ENCODE measurements around the gene ALK.

The ALK gene

DNA sequence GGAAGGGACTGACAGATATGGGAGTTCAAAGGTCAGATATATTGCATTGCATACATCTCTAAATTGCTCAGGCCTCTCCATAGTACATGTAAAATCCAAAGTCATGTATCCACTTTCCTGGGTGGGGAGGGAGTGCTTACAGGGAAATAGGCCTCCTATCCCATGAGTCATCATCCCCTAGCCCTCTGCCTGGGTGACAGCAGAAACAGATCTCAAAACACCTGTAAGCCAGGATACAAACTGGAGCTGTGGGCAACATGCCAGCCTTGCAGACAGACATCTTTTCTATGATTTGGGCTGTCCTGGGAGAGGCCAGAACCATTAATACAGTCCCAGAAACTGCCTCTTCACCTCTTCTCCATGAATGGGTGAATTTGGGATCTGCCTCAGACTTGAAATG is 4.8 kb downstream of the ALK start:
- Histone ChIP-seq H3K9me3 (ENCODE audit: control insufficient read depth, insufficient read depth, low read depth, low read length) (no peaks in the 10 kb centered on the region), H3K36me3 (ENCODE audit: control insufficient read depth in 2 of 2, insufficient read depth in 1 of 2, low read length in 2 of 2) (no peaks in the 10 kb centered on the region), H3K4me3 (ENCODE audit: low read depth, low read length) (no peak overlapping the region), H3K4me1 (ENCODE audit: control insufficient read depth, insufficient read depth, low read length) (peaks cover 6% of the 10 kb centered on the region), H3K27ac (ENCODE audit: extremely low read depth, low read depth, low read length) (no peak overlapping the region)
- ChIA-PET POLR2A (no interaction called here), CTCF (interaction anchor here (0.7 kb wide), 1 partner anchor 791 kb away, joined by 3 read pairs; no protein-coding TSS in a partner anchor)
- peak; percentile 22; the same call in 1 of the 2 replicates for TF ChIP-seq SCRT2 (tag by site-specific recombination; IDR thresholded peaks at IDR 0.05)
- no peak for TF ChIP-seq ZNF555 (tag by site-specific recombination; conservative IDR thresholded peaks at IDR 0.05)

GRCh38 chr2:29910960-29911359 is 10.4 kb downstream of the ALK start:
- CTCF ChIA-PET = interaction anchor here (0.6 kb wide), 1 partner anchor 28 kb away, joined by 3 read pairs; no protein-coding TSS in a partner anchor

GRCh38 chr2:29910465-29910864 is 10.9 kb downstream of the ALK start:
- no peaks in the 10 kb centered on the region for H3K4me1 ChIP-seq (ENCODE audit: control insufficient read depth, insufficient read depth, low read length)
- TF ChIP-seq ZNF830 (tag by site-specific recombination; IDR thresholded peaks at IDR 0.05; ENCODE audit: low read depth) (no peak), ZNF10 (tag by site-specific recombination; IDR thresholded peaks at IDR 0.05) (no peak), ZNF692 (tag by site-specific recombination; IDR thresholded peaks at IDR 0.05) (no peak), TCF7L2 (IDR thresholded peaks at IDR 0.05; ENCODE audit: borderline replicate concordance, low read depth, low read length) (no peak), ZNF274 (IDR thresholded peaks at IDR 0.05; ENCODE audit: low read length) (no peak), ZNF274 (tag by site-specific recombination; IDR thresholded peaks at IDR 0.05; ENCODE audit: borderline replicate concordance) (no peak), ZSCAN30 (tag by site-specific recombination; IDR thresholded peaks at IDR 0.05) (no peak), YY1 (tag by site-specific recombination; IDR thresholded peaks at IDR 0.05) (no peak), OSR2 (tag by site-specific recombination; IDR thresholded peaks at IDR 0.05) (no peak), HOXA7 (CRISPR knock-in tag; IDR thresholded peaks at IDR 0.05; ENCODE audit: borderline replicate concordance) (no peak), ZNF596 (tag by site-specific recombination; IDR thresholded peaks at IDR 0.05) (no peak), ZNF501 (tag by site-specific recombination; IDR thresholded peaks at IDR 0.05) (no peak), ZNF785 (tag by site-specific recombination; IDR thresholded peaks at IDR 0.05) (no peak), ZNF223 (tag by site-specific recombination; IDR thresholded peaks at IDR 0.05) (no peak), ZNF174 (tag by site-specific recombination; IDR thresholded peaks at IDR 0.05) (no peak), KLF16 (tag by site-specific recombination; IDR thresholded peaks at IDR 0.05) (no peak), YY2 (tag by site-specific recombination; IDR thresholded peaks at IDR 0.05) (no peak), ZNF302 (tag by site-specific recombination; IDR thresholded peaks at IDR 0.05; ENCODE audit: low read depth) (no peak)
- CTCF ChIA-PET = interaction anchor here (0.6 kb wide), 1 partner anchor 27 kb away, joined by 3 read pairs; no protein-coding TSS in a partner anchor
- no peaks in the 10 kb centered on the region for H3K36me3 ChIP-seq (ENCODE audit: control insufficient read depth in 2 of 2, insufficient read depth in 1 of 2, low read length in 2 of 2)
- POLR2A ChIA-PET = no interaction called here
- no peaks in the 10 kb centered on the region; the same call in 1 of the 2 replicates for H3K9me3 ChIP-seq (ENCODE audit: control insufficient read depth, insufficient read depth, low read depth, low read length)
- no peak overlapping the region for H3K4me3 ChIP-seq (ENCODE audit: low read depth, low read length)
- no peak overlapping the region for H3K27ac ChIP-seq (ENCODE audit: extremely low read depth, low read depth, low read length)

More at GRCh38 chr2:29910960-29911359, 10.4 kb downstream of the ALK start:
- Histone ChIP-seq H3K9me3 (ENCODE audit: control insufficient read depth, insufficient read depth, low read depth, low read length) (no peaks in the 10 kb centered on the region; the same call in 1 of the 2 replicates), H3K36me3 (ENCODE audit: control insufficient read depth in 2 of 2, insufficient read depth in 1 of 2, low read length in 2 of 2) (no peaks in the 10 kb centered on the region), H3K4me1 (ENCODE audit: control insufficient read depth, insufficient read depth, low read length) (no peaks in the 10 kb centered on the region), H3K4me3 (ENCODE audit: low read depth, low read length) (no peak overlapping the region), H3K27ac (ENCODE audit: extremely low read depth, low read depth, low read length) (no peak overlapping the region)
- TF ChIP-seq ZNF585B (tag by site-specific recombination; IDR thresholded peaks at IDR 0.05) (no peak), REST (tag by site-specific recombination; IDR thresholded peaks at IDR 0.05) (peak; percentile 67; the same call in 1 of the 2 replicates)
- POLR2A ChIA-PET = no interaction called here

Measured in HEK293 (cell line).